Calu3 (cell line): Measurements from ENCODE around the gene CEP128. TPM values are rescaled to one million over a fixed set of nuclear protein-coding genes. Genes with fewer than 3 reads are reported as not detected.
A peak's percentile ranks its signal among the peaks of the same experiment; 100 is the strongest.

Source experiments
- BruUV-seq: library from RNA; stranded (reverse); fragments of 400-500 nt; replicated peaks from 2 replicates; lab custom pipeline; 2021; lab: Mats Ljungman, UMichigan
- CTCF ChIA-PET: fragments of 300-600 bp; sonication (Branson Sonifier 250); formaldehyde crosslinking; loops from one replicate; lab custom pipeline; 2022; ENCODE audit warnings: antibody characterized with exemption; lab: Charles Lee
- DNase-seq: peaks from one replicate; pipeline ENCODE4 v3.0.0; 2022
- H3K27ac Mint-ChIP-seq: one replicate; pipeline ENCODE4 v1.8.0; 2022; ENCODE audit warnings: mixed read lengths; ENCODE audit not compliant: unreplicated experiment
- H3K27me3 Mint-ChIP-seq: one replicate; pipeline ENCODE4 v1.8.0; 2022; ENCODE audit warnings: mixed read lengths; ENCODE audit not compliant: unreplicated experiment
- H3K36me3 Mint-ChIP-seq: one replicate; pipeline ENCODE4 v1.8.0; 2022; ENCODE audit warnings: mild to moderate bottlenecking, moderate library complexity, mixed read lengths; ENCODE audit not compliant: insufficient read depth, unreplicated experiment
- H3K4me1 Mint-ChIP-seq: one replicate; pipeline ENCODE4 v1.8.0; 2022; ENCODE audit warnings: mild to moderate bottlenecking, low read depth, mixed read lengths; ENCODE audit not compliant: unreplicated experiment
- H3K4me3 Mint-ChIP-seq: one replicate; pipeline ENCODE4 v1.8.0; 2022; ENCODE audit warnings: mild to moderate bottlenecking, low read depth, moderate library complexity, mixed read lengths; ENCODE audit not compliant: unreplicated experiment
- H3K9me3 Mint-ChIP-seq: one replicate; pipeline ENCODE4 v1.8.0; 2022; ENCODE audit warnings: low read depth, mixed read lengths; ENCODE audit not compliant: unreplicated experiment
- CTCF ChIP-seq: fragments of 200-600 bp; IDR thresholded peaks from one replicate; pipeline ENCODE4 v1.8.0; 2022; ENCODE audit warnings: antibody characterized with exemption; ENCODE audit not compliant: unreplicated experiment
- intact Hi-C: fragments of 100-400 bp; cut with micrococcal nuclease; formaldehyde crosslinking; loops from one replicate; pipeline ENCODE4 v1.10.0; 2022; ENCODE audit not compliant: unreplicated experiment
- total RNA-seq: library from RNA; stranded (reverse); gene quantifications from 2 replicates; pipeline ENCODE4 v1.2.3, GENCODE V29; 2022

CEP128 gene
- total RNA-seq, 1 experiment from 2014 or later: 22.9 TPM

- CTCF ChIA-PET: no interaction called here
- intact Hi-C loops: no loop called here
- peaks cover 17% of the 10 kb centered on the region for H3K4me1 Mint-ChIP-seq
- TF ChIP-seq CTCF: no peak
- H3K27ac Mint-ChIP-seq: no peak overlapping the region
- H3K4me3 Mint-ChIP-seq: no peak overlapping the region
- peaks cover 2% of the 10 kb centered on the region for H3K9me3 Mint-ChIP-seq
- BruUV-seq: no TSS peak
- no peaks in the 10 kb centered on the region for H3K27me3 Mint-ChIP-seq
- H3K36me3 Mint-ChIP-seq: no peaks in the 10 kb centered on the region
- DNase-seq: no peak
These were observed 277.0 kb downstream of the CEP128 start for GRCh38 chr14:80664576-80664975.

- CTCF ChIA-PET: no interaction called here
- no peak overlapping the region for H3K4me3 Mint-ChIP-seq
- H3K27ac Mint-ChIP-seq: peak overlapping the region; percentile 27
- H3K9me3 Mint-ChIP-seq: peaks cover 2% of the 10 kb centered on the region
- no peaks in the 10 kb centered on the region for H3K36me3 Mint-ChIP-seq
- intact Hi-C loops: no loop called here
- H3K27me3 Mint-ChIP-seq: no peaks in the 10 kb centered on the region
- H3K4me1 Mint-ChIP-seq: peaks cover 17% of the 10 kb centered on the region
- TF ChIP-seq CTCF: no peak
- BruUV-seq: no TSS peak
- DNase-seq: no peak
These were observed 278.0 kb downstream of the CEP128 start for GRCh38 chr14:80663541-80663940.

GRCh38 chr14:80659783-80660182 lies 281.8 kb downstream of the CEP128 start:
- Mint-ChIP-seq H3K36me3 (no peaks in the 10 kb centered on the region), H3K27ac (no peak overlapping the region), H3K4me3 (no peak overlapping the region), H3K9me3 (no peaks in the 10 kb centered on the region), H3K27me3 (no peaks in the 10 kb centered on the region), H3K4me1 (peaks cover 13% of the 10 kb centered on the region)
- no TSS peak for BruUV-seq
- no peak for TF ChIP-seq CTCF
- no peak for DNase-seq
- intact Hi-C loops: no loop called here
- CTCF ChIA-PET: no interaction called here

- CTCF ChIA-PET: no interaction called here
- no peaks in the 10 kb centered on the region for H3K27me3 Mint-ChIP-seq
- H3K36me3 Mint-ChIP-seq: no peaks in the 10 kb centered on the region
- H3K9me3 Mint-ChIP-seq: no peaks in the 10 kb centered on the region
- peaks cover 3% of the 10 kb centered on the region for H3K4me1 Mint-ChIP-seq
- H3K27ac Mint-ChIP-seq: no peak overlapping the region
- BruUV-seq: no TSS peak
- intact Hi-C loops: no loop called here
- no peak for DNase-seq
- H3K4me3 Mint-ChIP-seq: no peak overlapping the region
- no peak for TF ChIP-seq CTCF
These were observed 282.8 kb downstream of the CEP128 start for GRCh38 chr14:80658733-80659132.
